GM18858 (cell line): ENCODE results near the gene CACNB2.
"Not testable (repeated sequence)": the region's sequence is repeated elsewhere in the genome, so short reads cannot be mapped to it uniquely, and the experiment has no call there.

Experiments
- ATAC-seq: cut with Tn5 transposase; IDR thresholded peaks from one replicate; pipeline ENCODE4 v1.9.1; 2021; ENCODE audit not compliant: unreplicated experiment

CACNB2 gene

GRCh38 chr10:18196806-18197550 lies 56.8 kb downstream of the CACNB2 start:
- ATAC-seq = no peak

- ATAC-seq = no peak
These were observed 57.5 kb downstream of the CACNB2 start for GRCh38 chr10:18197706-18198105.

GRCh38 chr10:18201877-18202276 lies 61.7 kb downstream of the CACNB2 start:
- no peak for ATAC-seq

GRCh38 chr10:18202680-18203460 lies 62.6 kb downstream of the CACNB2 start:
- no peak for ATAC-seq

GRCh38 chr10:18203471-18203870 lies 63.2 kb downstream of the CACNB2 start:
- ATAC-seq = no peak

GRCh38 chr10:18204039-18204835 lies 64.0 kb downstream of the CACNB2 start:
- no peak for ATAC-seq

- no peak for ATAC-seq
These were observed 65.0 kb downstream of the CACNB2 start for GRCh38 chr10:18205098-18205834.

- ATAC-seq = not testable (repeated sequence)
These were observed 68.0 kb downstream of the CACNB2 start for GRCh38 chr10:18208186-18208585.

- no peak for ATAC-seq
These were observed 69.0 kb downstream of the CACNB2 start for GRCh38 chr10:18209241-18209640.

GRCh38 chr10:18210711-18211110 lies 70.5 kb downstream of the CACNB2 start:
- no peak for ATAC-seq

- ATAC-seq = no peak
These were observed 71.6 kb downstream of the CACNB2 start for GRCh38 chr10:18211862-18212261.

- ATAC-seq = no peak
These were observed 73.0 kb downstream of the CACNB2 start for GRCh38 chr10:18213271-18213670.

- ATAC-seq = peak; percentile 58
These were observed 74.7 kb downstream of the CACNB2 start for GRCh38 chr10:18214691-18215563.

- ATAC-seq = no peak
These were observed 76.3 kb downstream of the CACNB2 start for GRCh38 chr10:18216482-18216881.

GRCh38 chr10:18217577-18217976 lies 77.4 kb downstream of the CACNB2 start:
- ATAC-seq = no peak

GRCh38 chr10:18219146-18219545 lies 78.9 kb downstream of the CACNB2 start:
- ATAC-seq = no peak

GRCh38 chr10:18221123-18221522 lies 80.9 kb downstream of the CACNB2 start:
- no peak for ATAC-seq

GRCh38 chr10:18221882-18222281 lies 81.7 kb downstream of the CACNB2 start:
- ATAC-seq = no peak

GRCh38 chr10:18222866-18223265 lies 82.6 kb downstream of the CACNB2 start:
- ATAC-seq = no peak

GRCh38 chr10:18223898-18224297 lies 83.7 kb downstream of the CACNB2 start:
- ATAC-seq = no peak
